ENCODE data around the gene ZNF782. TPM values are rescaled to one million over a fixed set of nuclear protein-coding genes. Genes with fewer than 3 reads are reported as not detected.
A peak's percentile ranks its signal among the peaks of the same experiment; 100 is the strongest.

The ZNF782 gene
- total RNA-seq, 1 donor from 2014 or later, result 3.2 TPM

- Mint-ChIP-seq H3K36me3 (ENCODE audit: low read depth) (no peaks in the 10 kb centered on the region), H3K4me1 (ENCODE audit: low read depth) (peaks cover 9% of the 10 kb centered on the region), H3K9me3 (ENCODE audit: low read depth) (peaks cover 15% of the 10 kb centered on the region), H3K4me3 (ENCODE audit: unreplicated experiment) (no peak overlapping the region), H3K27me3 (ENCODE audit: low read depth) (no peaks in the 10 kb centered on the region), H3K27ac (ENCODE audit: unreplicated experiment) (no peak overlapping the region)
- TF ChIP-seq CTCF (IDR thresholded peaks at IDR 0.05), result no peak
- DNase-seq (ENCODE audit: low spot score), result no peak
Measured at GRCh38 chr9:96884443-96884842, 30.1 kb upstream of the ZNF782 start.

GRCh38 chr9:96883922-96884321 lies 29.6 kb upstream of the ZNF782 start:
- no peak overlapping the region for H3K27ac Mint-ChIP-seq (ENCODE audit: unreplicated experiment)
- peaks cover 15% of the 10 kb centered on the region for H3K9me3 Mint-ChIP-seq (ENCODE audit: low read depth)
- TF ChIP-seq CTCF (IDR thresholded peaks at IDR 0.05), result no peak
- H3K36me3 Mint-ChIP-seq (ENCODE audit: low read depth), result no peaks in the 10 kb centered on the region
- no peaks in the 10 kb centered on the region for H3K27me3 Mint-ChIP-seq (ENCODE audit: low read depth)
- H3K4me1 Mint-ChIP-seq (ENCODE audit: low read depth), result peaks cover 9% of the 10 kb centered on the region
- no peak for DNase-seq (ENCODE audit: low spot score)
- H3K4me3 Mint-ChIP-seq (ENCODE audit: unreplicated experiment), result no peak overlapping the region

- H3K9me3 Mint-ChIP-seq (ENCODE audit: low read depth), result peaks cover 2% of the 10 kb centered on the region
- H3K36me3 Mint-ChIP-seq (ENCODE audit: low read depth), result no peaks in the 10 kb centered on the region
- peaks cover 16% of the 10 kb centered on the region for H3K4me1 Mint-ChIP-seq (ENCODE audit: low read depth)
- no peaks in the 10 kb centered on the region for H3K27me3 Mint-ChIP-seq (ENCODE audit: low read depth)
- H3K27ac Mint-ChIP-seq (ENCODE audit: unreplicated experiment), result no peak overlapping the region
- no peak for DNase-seq (ENCODE audit: low spot score)
- no peak for TF ChIP-seq CTCF (IDR thresholded peaks at IDR 0.05)
- H3K4me3 Mint-ChIP-seq (ENCODE audit: unreplicated experiment), result no peak overlapping the region
Measured at GRCh38 chr9:96877269-96877668, 23.0 kb upstream of the ZNF782 start.

- DNase-seq (ENCODE audit: low spot score), result no peak
- Mint-ChIP-seq H3K9me3 (ENCODE audit: low read depth) (no peaks in the 10 kb centered on the region), H3K4me3 (ENCODE audit: unreplicated experiment) (peak overlapping the region; percentile 89), H3K27ac (ENCODE audit: unreplicated experiment) (peak overlapping the region; percentile 14), H3K36me3 (ENCODE audit: low read depth) (no peaks in the 10 kb centered on the region), H3K27me3 (ENCODE audit: low read depth) (no peaks in the 10 kb centered on the region), H3K4me1 (ENCODE audit: low read depth) (peaks cover 16% of the 10 kb centered on the region)
- TF ChIP-seq CTCF (IDR thresholded peaks at IDR 0.05), result peak; percentile 69
Measured at GRCh38 chr9:96875461-96876142, 21.3 kb upstream of the ZNF782 start.

- TF ChIP-seq CTCF (IDR thresholded peaks at IDR 0.05), result no peak
- no peak for DNase-seq (ENCODE audit: low spot score)
- H3K4me3 Mint-ChIP-seq (ENCODE audit: unreplicated experiment), result peak overlapping the region; percentile 89
- no peaks in the 10 kb centered on the region for H3K36me3 Mint-ChIP-seq (ENCODE audit: low read depth)
- no peaks in the 10 kb centered on the region for H3K27me3 Mint-ChIP-seq (ENCODE audit: low read depth)
- H3K27ac Mint-ChIP-seq (ENCODE audit: unreplicated experiment), result peak overlapping the region; percentile 14
- no peaks in the 10 kb centered on the region for H3K9me3 Mint-ChIP-seq (ENCODE audit: low read depth)
- peaks cover 16% of the 10 kb centered on the region for H3K4me1 Mint-ChIP-seq (ENCODE audit: low read depth)
Measured at GRCh38 chr9:96874947-96875460, 20.7 kb upstream of the ZNF782 start.
